Activated CD4-positive, alpha-beta T cell treated with anti-CD3 and anti-CD28 coated beads, Interleukin-10, Interleukin-2, amounts not matched to agents 100 ng/mL and 50 ng/mL, durations not matched to agents 16 hours and 8 hours (primary cell): ENCODE data around the gene CD33.

Source experiments
- DNase-seq: peaks from one replicate; pipeline ENCODE4 v3.0.0-alpha.2; 2020

Gene CD33

DNA sequence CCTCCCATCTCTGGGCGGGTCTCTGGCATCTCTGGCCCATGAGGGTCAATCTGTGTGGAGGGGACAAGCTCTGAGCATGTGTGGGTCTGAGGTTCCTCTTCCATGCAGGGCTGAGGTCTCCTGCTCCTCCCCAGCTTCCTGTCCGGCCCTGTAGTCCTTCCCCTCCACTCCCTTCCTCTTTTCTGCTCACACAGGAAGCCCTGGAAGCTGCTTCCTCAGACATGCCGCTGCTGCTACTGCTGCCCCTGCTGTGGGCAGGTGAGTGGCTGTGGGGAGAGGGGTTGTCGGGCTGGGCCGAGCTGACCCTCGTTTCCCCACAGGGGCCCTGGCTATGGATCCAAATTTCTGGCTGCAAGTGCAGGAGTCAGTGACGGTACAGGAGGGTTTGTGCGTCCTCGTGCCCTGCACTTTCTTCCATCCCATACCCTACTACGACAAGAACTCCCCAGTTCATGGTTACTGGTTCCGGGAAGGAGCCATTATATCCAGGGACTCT lies at the start of gene CD33:
CD33 (plus strand) TSS at position 183 of the 496 bp plus-strand sequence; CDS start at position 222, 39 bp downstream.
- DNase-seq, result peak; percentile 14

GRCh38 chr19:51179256-51179655 lies 45.6 kb upstream of the CD33 start:
- no peak for DNase-seq

GRCh38 chr19:51181377-51181912 lies 43.4 kb upstream of the CD33 start:
- DNase-seq, result no peak

DNA sequence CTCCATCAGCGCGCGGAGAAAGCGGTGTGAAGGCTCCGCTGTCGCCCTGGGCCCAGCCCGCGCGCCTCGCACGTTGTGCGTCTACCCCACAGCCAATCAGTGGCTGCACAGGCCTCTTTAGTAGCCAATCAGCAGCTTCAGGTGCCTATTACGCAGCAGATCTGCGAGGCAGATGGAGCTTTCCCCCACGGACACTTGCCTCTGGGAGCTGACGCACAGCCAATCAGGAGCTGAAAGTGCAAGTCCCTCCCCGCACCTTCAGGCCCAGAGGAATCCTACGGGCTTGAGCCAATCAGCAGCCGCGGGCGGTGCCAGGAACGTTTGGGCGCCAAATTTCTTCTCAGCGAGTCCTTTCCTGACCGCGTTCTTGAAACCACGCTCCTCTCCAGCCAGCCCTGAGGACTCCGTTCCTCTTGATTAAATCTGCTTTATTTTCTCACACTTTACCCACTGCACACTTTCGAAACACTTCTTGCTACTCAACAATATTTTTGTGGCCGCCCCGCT lies 42.9 kb upstream of the CD33 start:
- peak; percentile 44 for DNase-seq

DNA sequence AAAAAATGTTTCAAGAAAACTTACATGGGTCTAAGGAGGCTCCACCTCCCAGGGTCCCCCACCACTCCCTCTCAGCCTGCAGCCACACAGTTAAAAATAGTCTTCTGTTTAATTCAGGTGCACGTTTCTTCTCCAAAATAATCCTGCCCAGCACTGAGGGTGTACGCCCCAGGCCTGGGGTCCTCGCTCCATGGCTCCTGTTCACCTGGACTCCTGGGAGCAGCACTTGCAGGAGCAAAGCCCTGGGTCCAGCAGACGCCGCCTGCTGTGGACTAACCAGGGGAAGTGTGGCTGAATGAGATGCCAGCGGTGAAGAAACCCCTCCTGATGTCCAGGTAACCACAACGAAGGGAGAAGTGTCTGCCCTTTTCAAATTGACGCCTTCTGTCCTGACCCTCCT lies 41.3 kb upstream of the CD33 start:
- DNase-seq, result no peak

GRCh38 chr19:51185069-51185867 lies 39.6 kb upstream of the CD33 start:
- DNase-seq, result no peak

DNA sequence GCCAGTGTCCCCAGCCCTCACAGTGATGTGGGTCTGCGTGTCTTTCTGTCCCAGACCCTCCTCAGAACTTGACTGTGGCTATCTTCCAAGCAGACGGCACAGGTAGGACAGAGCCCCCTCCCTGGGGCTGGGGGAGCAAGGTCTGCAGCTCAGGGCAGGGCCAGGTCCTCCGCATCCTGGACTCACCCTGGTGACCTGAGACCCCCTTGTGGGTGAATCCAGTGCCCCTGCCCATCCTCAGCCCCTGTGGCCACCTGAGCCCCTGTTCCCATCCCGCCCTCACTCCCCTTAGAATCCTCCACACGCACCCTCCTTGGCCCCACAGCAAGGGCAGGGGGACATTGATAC lies 39.0 kb upstream of the CD33 start:
- no peak for DNase-seq

GRCh38 chr19:51186323-51186722 lies 38.6 kb upstream of the CD33 start:
- no peak for DNase-seq

GRCh38 chr19:51187395-51188226 lies 37.3 kb upstream of the CD33 start:
- no peak for DNase-seq

GRCh38 chr19:51188227-51188559 lies 36.7 kb upstream of the CD33 start:
- no peak for DNase-seq

- DNase-seq, result no peak
Observed at GRCh38 chr19:51192689-51193088, 32.2 kb upstream of the CD33 start.

DNA sequence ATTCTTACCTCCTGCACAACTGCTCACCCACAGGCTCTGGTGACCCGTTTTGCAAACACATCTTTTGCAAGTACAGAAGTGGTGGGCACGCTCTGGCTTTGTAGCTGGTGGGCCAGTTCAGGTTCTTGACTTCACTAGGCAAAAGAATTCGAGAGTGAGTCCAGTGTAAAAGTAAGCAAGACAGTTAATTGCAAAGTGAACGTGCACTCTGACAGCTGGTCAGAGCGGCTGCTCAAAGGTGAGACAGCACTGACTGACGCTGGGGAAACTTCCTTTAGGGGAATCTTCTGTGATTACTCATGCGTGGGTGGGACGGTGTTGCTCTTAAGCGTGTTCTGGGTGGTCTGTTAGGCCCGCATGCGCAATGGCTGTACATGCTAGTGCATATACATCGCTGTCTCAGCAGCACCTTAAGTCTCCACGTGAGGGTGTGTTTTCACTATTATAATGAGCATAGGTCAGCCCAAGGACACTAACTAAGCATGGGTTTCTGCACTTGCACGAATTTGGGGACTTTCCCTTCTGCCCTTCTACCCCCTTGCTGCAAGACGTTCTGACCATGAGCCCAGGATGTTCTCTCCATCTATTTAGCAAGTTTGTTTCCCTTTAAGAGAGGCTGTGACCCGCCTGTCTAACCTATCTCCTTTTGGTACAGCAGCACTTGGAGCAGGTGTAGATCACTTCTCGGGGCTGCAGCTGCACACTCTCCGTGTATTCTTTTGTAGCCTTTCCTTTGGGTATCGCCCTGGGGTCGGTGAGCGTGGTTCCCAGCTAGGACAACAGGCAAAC lies 30.2 kb upstream of the CD33 start:
- peak; percentile 31 for DNase-seq

- no peak for DNase-seq
Observed at GRCh38 chr19:51195316-51195586, 29.6 kb upstream of the CD33 start.

GRCh38 chr19:51195616-51196015 lies 29.3 kb upstream of the CD33 start:
- no peak for DNase-seq

GRCh38 chr19:51196181-51196580 lies 28.7 kb upstream of the CD33 start:
- peak; percentile 8 for DNase-seq

GRCh38 chr19:51198641-51199040 lies 26.2 kb upstream of the CD33 start:
- no peak for DNase-seq

- DNase-seq, result no peak
Observed at GRCh38 chr19:51200071-51200666, 24.7 kb upstream of the CD33 start.

DNA sequence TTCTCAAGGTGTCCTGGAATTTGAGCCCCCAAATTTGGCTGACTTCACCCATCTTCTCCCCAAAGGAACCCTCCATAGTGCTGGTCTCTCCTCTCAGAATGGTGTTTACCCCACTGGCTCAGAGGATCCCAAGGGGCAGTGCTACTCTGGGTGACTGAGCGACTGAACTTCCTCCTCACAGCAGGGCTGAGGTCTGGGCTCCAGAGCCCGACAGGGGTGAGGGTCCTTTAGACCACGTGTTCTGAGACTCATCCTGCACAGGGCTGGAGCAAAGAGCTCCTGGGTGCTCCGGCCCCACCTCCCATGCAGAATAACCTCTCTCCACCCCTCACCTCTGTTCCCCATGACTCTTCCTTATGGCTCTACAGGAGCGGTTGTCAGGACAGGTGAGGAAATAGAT lies 23.2 kb upstream of the CD33 start:
- no peak for DNase-seq

DNA sequence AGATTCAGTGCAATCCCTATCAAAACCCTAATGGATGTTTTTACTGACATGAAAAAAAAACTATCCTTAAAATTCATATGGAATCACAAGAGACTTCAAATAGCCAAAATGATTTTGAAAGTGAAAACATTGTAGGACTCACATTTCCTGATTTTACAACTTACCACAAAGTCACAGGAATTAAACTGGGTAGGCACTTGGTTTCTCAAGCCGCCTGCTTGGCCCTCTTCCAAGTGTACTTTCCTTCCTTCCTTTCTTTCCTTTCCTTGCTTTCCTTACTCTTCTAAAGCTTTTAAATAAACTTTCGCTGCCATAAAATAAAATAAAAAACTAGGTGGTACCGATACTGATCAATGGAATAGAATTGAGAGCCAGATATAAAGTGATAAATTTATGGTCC lies 21.0 kb upstream of the CD33 start:
- DNase-seq, result no peak

- DNase-seq, result no peak
Observed at GRCh38 chr19:51204321-51204720, 20.6 kb upstream of the CD33 start.

GRCh38 chr19:51207747-51208146 lies 17.1 kb upstream of the CD33 start:
- DNase-seq, result no peak

GRCh38 chr19:51210191-51210784 lies 14.6 kb upstream of the CD33 start:
- no peak for DNase-seq
